ENCODE results near the gene VWA5A.

VWA5A gene

GRCh38 chr11:124090996-124091395 is 24.3 kb upstream of the VWA5A start:
- no peak for DNase-seq (ENCODE audit: low spot score)
- in situ Hi-C loops (cut with MboI; ENCODE audit: low pct_unique_long_range_greater_than_20kb, low sequenced_read_pairs, unreplicated experiment), result no loop called here
- TF ChIP-seq CTCF (IDR thresholded peaks at IDR 0.05; ENCODE audit: extremely low read depth, insufficient read depth, missing control alignments), result no peak

- no peak for TF ChIP-seq CTCF (IDR thresholded peaks at IDR 0.05; ENCODE audit: extremely low read depth, insufficient read depth, missing control alignments)
- in situ Hi-C loops (cut with MboI; ENCODE audit: low pct_unique_long_range_greater_than_20kb, low sequenced_read_pairs, unreplicated experiment), result no loop called here
- DNase-seq (ENCODE audit: low spot score), result no peak
These were observed 21.9 kb upstream of the VWA5A start for GRCh38 chr11:124093330-124093729.

- TF ChIP-seq CTCF (IDR thresholded peaks at IDR 0.05; ENCODE audit: extremely low read depth, insufficient read depth, missing control alignments), result no peak
- in situ Hi-C loops (cut with MboI; ENCODE audit: low pct_unique_long_range_greater_than_20kb, low sequenced_read_pairs, unreplicated experiment), result no loop called here
- DNase-seq (ENCODE audit: low spot score), result no peak
These were observed 20.5 kb upstream of the VWA5A start for GRCh38 chr11:124094731-124095130.

GRCh38 chr11:124096364-124096763 is 18.9 kb upstream of the VWA5A start:
- DNase-seq (ENCODE audit: low spot score), result no peak
- in situ Hi-C loops (cut with MboI; ENCODE audit: low pct_unique_long_range_greater_than_20kb, low sequenced_read_pairs, unreplicated experiment), result no loop called here
- TF ChIP-seq CTCF (IDR thresholded peaks at IDR 0.05; ENCODE audit: extremely low read depth, insufficient read depth, missing control alignments), result no peak

GRCh38 chr11:124098141-124098540 is 17.1 kb upstream of the VWA5A start:
- DNase-seq (ENCODE audit: low spot score), result no peak
- in situ Hi-C loops (cut with MboI; ENCODE audit: low pct_unique_long_range_greater_than_20kb, low sequenced_read_pairs, unreplicated experiment), result no loop called here
- no peak for TF ChIP-seq CTCF (IDR thresholded peaks at IDR 0.05; ENCODE audit: extremely low read depth, insufficient read depth, missing control alignments)

GRCh38 chr11:124101737-124102136 is 13.5 kb upstream of the VWA5A start:
- no peak for DNase-seq (ENCODE audit: low spot score)
- in situ Hi-C loops (cut with MboI; ENCODE audit: low pct_unique_long_range_greater_than_20kb, low sequenced_read_pairs, unreplicated experiment), result no loop called here
- TF ChIP-seq CTCF (IDR thresholded peaks at IDR 0.05; ENCODE audit: extremely low read depth, insufficient read depth, missing control alignments), result no peak

GRCh38 chr11:124108156-124108555 is 7.1 kb upstream of the VWA5A start:
- peak; percentile 49 for TF ChIP-seq CTCF (IDR thresholded peaks at IDR 0.05; ENCODE audit: extremely low read depth, insufficient read depth, missing control alignments)
- peak; percentile 34 for DNase-seq (ENCODE audit: low spot score)
- in situ Hi-C loops (cut with MboI; ENCODE audit: low pct_unique_long_range_greater_than_20kb, low sequenced_read_pairs, unreplicated experiment), result no loop called here
